Dendritic cell treated with granulocyte-macrophage colony-stimulating factor and Interleukin-4, amounts not matched to agents 40 ng/mL and 50 ng/mL, for 4 days (primary cell): Measurements from ENCODE around the gene STXBP1.
A peak's percentile ranks its signal among the peaks of the same experiment; 100 is the strongest.
"Not testable (repeated sequence)": the region's sequence is repeated elsewhere in the genome, so short reads cannot be mapped to it uniquely, and the experiment has no call there.

Source experiments
- H3K27ac Mint-ChIP-seq: one replicate; pipeline ENCODE4 v1.8.0; 2022; ENCODE audit warnings: mild to moderate bottlenecking, mixed read lengths
- H3K27me3 Mint-ChIP-seq: one replicate; pipeline ENCODE4 v1.8.0; 2022; ENCODE audit warnings: mild to moderate bottlenecking, mixed read lengths
- H3K36me3 Mint-ChIP-seq: one replicate; pipeline ENCODE4 v1.8.0; 2022; ENCODE audit warnings: low read depth, mixed read lengths
- H3K4me1 Mint-ChIP-seq: one replicate; pipeline ENCODE4 v1.8.0; 2022; ENCODE audit warnings: low read depth, mixed read lengths
- H3K4me3 Mint-ChIP-seq: one replicate; pipeline ENCODE4 v1.8.0; 2022; ENCODE audit warnings: mild to moderate bottlenecking, moderate library complexity, mixed read lengths
- H3K9me3 Mint-ChIP-seq: one replicate; pipeline ENCODE4 v1.8.0; 2022; ENCODE audit warnings: mixed read lengths
- intact Hi-C: fragments of 100-400 bp; cut with micrococcal nuclease; formaldehyde crosslinking; loops from one replicate; pipeline ENCODE4 v1.15.0; 2022

STXBP1 gene

DNA sequence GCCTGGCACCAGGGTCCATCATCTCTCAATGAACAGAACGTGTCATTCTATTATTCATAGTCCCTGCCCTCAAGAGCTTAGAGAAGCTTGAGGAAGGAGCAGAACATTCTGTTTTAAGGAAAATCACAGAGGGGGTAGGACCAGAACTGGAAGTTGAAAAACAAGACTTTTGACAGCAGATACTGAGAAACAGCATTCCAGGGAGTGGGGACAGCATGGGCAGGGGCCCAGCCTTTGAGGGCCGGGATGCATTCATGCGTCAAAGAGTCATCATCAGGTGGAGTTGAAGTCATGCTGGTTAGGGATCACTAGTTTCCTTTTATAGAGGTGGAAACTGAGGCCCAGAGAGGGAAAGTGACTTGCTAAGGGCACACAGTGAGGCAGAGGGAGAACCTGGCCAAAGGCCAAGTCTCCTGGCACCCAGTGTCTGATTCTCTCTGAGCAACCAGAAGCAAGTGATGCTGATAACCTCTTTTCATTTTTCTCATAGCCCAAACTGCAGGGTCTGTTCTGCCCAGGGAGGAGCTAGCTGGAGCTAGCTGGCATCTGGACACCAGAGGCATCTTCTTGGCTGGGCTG lies 41.5 kb upstream of the STXBP1 start:
- peak overlapping the region; percentile 100 for H3K27ac Mint-ChIP-seq
- peaks cover 64% of the 10 kb centered on the region for H3K36me3 Mint-ChIP-seq
- H3K9me3 Mint-ChIP-seq = no peaks in the 10 kb centered on the region
- intact Hi-C loops = loop anchor here (10.0 kb wide), 1 partner anchor 344 kb away; the partner anchor contains the start of gene ST6GALNAC4
- no peaks in the 10 kb centered on the region for H3K27me3 Mint-ChIP-seq
- peak overlapping the region; percentile 79 for H3K4me3 Mint-ChIP-seq
- peaks cover 75% of the 10 kb centered on the region for H3K4me1 Mint-ChIP-seq

DNA sequence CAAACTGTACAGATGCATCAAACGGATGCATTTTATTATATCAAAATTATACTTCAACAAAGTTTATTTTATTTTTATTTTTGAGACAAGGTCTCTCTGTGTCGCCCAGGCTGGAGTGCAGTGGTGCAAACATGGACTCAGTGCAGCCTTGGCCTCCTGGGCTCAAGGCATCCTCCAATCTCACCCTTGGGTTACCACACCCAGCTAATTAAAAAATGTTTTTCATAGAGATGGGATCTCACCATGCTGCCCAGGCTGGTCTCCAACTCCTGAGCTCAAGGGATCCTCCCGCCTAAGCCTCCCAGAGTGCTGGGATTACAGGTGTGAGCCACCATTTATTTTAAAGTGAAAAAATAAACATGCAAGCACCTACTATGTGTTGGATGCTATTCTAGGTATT lies 40.1 kb upstream of the STXBP1 start:
- intact Hi-C loops = loop anchor here (10.0 kb wide), 1 partner anchor 343 kb away; the partner anchor contains the start of gene ST6GALNAC4

DNA sequence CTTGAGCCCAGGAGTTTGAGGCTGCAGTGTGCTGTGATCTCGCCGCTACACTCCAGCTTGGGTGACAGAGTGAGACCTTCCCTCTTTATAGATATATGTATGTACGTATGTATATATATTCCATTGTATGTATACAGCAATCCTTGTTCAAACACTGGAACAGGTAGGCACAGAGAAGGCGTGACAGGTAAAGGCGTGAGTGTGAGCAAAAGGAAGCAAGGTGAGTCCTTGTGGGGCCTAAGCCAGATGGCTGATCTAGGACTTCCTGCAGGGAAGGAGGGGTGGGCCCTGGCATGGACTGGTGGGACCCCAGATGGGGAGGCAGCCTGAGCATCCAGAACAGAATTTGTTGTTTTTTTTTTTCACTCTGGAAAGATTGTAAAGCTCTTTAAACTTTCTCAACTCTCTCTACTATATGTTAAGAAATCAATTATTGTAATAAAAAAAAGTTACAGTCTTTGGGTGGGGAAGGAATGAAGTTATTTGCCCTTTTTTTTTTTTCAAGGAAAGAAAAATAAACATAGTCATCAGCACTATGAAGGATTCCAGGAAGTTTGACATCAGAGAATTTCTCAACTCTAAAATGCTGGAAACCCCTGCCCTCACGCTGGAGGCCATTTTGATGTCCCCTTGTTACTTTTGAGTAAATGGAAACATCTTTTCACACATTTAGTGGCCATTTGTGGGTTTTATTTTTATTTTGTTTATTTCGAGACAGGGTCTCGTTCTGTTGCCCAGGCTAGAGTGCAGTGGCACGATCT lies 38.9 kb upstream of the STXBP1 start:
- Mint-ChIP-seq H3K27me3 (no peaks in the 10 kb centered on the region), H3K4me3 (peak overlapping the region; percentile 80), H3K27ac (peak overlapping the region; percentile 100), H3K9me3 (no peaks in the 10 kb centered on the region), H3K4me1 (peaks cover 78% of the 10 kb centered on the region), H3K36me3 (peaks cover 58% of the 10 kb centered on the region)
- intact Hi-C loops = loop anchor here (10.0 kb wide), 1 partner anchor 342 kb away; the partner anchor contains the start of gene ST6GALNAC4

More for the DNA sequence above, 40.1 kb upstream of the STXBP1 start:
- no peak overlapping the region for H3K4me3 Mint-ChIP-seq
- no peaks in the 10 kb centered on the region for H3K9me3 Mint-ChIP-seq
- H3K36me3 Mint-ChIP-seq = peaks cover 61% of the 10 kb centered on the region
- H3K27me3 Mint-ChIP-seq = no peaks in the 10 kb centered on the region
- H3K4me1 Mint-ChIP-seq = peaks cover 71% of the 10 kb centered on the region
- peak overlapping the region; percentile 100 for H3K27ac Mint-ChIP-seq

DNA sequence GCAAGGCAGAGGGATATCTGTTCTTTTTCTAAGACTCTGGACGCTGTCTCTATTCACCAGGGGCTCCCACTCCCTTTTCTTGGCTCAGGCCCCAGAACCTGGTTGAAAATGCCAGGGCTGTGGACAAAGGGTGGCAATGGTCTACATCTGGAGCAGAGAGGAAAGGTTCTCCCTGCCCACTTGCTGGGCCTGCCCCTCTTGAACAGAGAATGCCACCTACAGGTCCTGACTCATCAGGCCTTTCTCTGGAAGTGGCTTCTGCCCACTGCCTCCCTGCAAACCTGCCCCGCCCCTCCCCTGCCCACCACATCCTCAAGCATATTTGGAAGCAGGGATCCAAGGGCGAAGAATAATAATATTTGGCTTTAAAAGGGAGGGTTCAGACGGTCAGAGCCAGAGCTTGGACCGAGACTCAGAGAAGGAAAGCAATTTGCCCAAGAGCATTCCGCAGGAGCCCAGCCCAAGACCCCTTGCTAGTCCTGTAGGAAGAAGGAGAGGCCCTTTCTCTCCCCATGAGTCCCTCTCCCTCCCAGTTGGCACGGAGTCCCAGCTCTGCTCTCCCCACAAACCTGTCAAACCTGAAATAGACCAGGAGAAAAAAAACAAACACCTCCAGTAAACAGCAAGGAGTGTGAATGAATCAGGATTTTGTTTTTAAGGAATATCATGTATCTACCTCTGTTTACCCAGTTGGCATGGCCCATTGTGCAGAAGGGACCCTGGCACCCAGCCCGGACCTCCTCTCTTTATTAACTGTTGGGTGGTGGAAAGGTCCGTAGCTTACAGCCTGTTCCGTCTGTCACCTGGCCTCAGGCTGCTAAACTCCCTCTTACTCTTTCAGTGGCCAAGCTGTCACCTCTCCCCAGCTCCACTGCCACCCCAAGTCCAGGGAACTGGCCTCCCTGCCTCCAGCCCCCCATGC lies 37.7 kb upstream of the STXBP1 start:
- Mint-ChIP-seq H3K4me3 (peak overlapping the region; percentile 80), H3K27me3 (no peaks in the 10 kb centered on the region), H3K9me3 (no peaks in the 10 kb centered on the region), H3K36me3 (peaks cover 66% of the 10 kb centered on the region), H3K4me1 (peaks cover 87% of the 10 kb centered on the region), H3K27ac (peak overlapping the region; percentile 100)
- intact Hi-C loops = loop anchor here (10.0 kb wide), 1 partner anchor 340 kb away; the partner anchor contains the start of gene ST6GALNAC4

DNA sequence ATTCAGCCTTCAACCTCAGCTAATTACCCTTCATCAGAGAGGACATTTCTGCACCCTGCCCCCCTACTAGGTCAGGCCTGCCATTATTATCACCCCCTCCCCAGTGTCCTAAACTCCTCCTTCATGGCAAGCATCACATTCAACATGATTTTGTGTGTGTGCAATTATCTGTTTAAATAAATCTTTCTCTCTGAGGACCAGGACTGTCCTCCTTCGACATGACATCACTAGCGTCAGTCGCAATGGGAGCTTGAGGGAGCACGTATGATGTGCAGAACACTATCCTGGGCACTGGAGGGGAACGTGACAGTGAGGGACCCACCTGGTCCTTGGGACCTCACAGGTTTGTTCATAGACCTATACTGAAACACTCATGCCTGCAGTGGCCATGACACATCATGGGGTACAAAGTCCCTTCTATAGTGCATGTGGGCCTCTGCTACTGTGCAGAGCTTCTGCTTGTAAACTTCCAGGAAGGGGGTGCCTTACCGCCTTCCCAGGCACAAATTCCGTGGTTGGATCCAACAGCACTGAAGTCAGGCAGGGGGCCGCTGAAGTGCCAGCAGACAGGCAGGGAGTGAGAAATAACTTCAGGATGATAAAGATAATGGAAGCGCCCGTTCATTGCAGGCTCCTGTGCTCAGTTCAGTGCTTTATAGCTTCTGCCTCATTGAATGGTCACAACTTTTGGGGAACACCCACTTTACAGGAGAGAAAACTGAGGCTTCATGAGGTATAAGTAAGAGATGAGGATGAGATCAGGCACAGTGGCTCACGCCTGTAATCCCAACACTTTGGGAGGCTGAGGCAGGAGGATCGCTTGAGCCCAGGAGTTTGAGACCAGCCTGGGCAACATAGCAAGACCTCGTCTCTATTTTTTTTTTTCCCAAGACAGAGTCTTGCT lies 36.0 kb upstream of the STXBP1 start:
- Mint-ChIP-seq H3K4me3 (peak overlapping the region; percentile 80), H3K4me1 (peaks cover 81% of the 10 kb centered on the region), H3K36me3 (peaks cover 84% of the 10 kb centered on the region), H3K9me3 (no peaks in the 10 kb centered on the region), H3K27me3 (no peaks in the 10 kb centered on the region), H3K27ac (peak overlapping the region; percentile 100)
- intact Hi-C loops = loop anchor here (10.0 kb wide), 1 partner anchor 339 kb away; the partner anchor contains the start of gene ST6GALNAC4

DNA sequence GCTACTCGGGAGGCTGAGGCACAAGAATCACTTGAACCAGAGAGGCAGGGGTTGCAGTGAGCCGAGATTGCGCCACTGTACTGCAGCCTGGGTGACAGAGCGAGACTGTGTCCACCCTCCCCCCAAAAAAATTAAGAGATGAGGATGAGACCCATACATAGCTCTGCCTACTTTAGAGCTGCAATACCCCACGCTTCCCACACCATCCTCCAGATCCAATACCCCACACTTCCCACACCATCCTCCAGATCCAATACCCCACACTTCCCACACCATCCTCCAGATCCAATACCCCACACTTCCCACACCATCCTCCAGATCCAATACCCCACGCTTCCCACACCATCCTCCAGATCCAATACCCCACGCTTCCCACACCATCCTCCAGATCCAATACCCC lies 34.9 kb upstream of the STXBP1 start:
- peak overlapping the region; percentile 100 for H3K27ac Mint-ChIP-seq
- H3K36me3 Mint-ChIP-seq = peaks cover 84% of the 10 kb centered on the region
- not testable (repeated sequence) for H3K9me3 Mint-ChIP-seq, H3K27me3 Mint-ChIP-seq
- peaks cover 78% of the 10 kb centered on the region for H3K4me1 Mint-ChIP-seq
- intact Hi-C loops = loop anchor here (10.0 kb wide), 1 partner anchor 338 kb away; the partner anchor contains the start of gene ST6GALNAC4
- H3K4me3 Mint-ChIP-seq = peak overlapping the region; percentile 99

DNA sequence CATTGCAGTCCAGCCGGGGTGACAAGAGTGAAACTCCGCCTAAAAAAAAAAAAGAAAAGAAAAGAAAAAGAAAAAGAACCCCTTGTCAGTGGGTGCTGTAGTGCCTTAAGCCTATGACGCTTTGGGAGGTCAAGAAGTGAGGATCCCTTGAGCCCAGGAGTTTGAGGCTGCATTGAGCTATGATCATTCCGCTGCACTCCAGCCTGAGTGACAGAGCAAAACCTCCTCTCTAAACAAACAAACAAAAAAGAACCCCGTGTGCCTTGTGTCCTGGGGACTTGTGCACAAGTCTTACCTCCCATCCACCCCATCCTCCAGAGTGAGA lies 33.5 kb upstream of the STXBP1 start:
- intact Hi-C loops = loop anchor here (10.0 kb wide), 1 partner anchor 336 kb away; the partner anchor contains the start of gene ST6GALNAC4
- Mint-ChIP-seq H3K27ac (peak overlapping the region; percentile 100), H3K4me3 (peak overlapping the region; percentile 99), H3K9me3 (no peaks in the 10 kb centered on the region), H3K4me1 (peaks cover 81% of the 10 kb centered on the region), H3K27me3 (no peaks in the 10 kb centered on the region), H3K36me3 (peaks cover 83% of the 10 kb centered on the region)

DNA sequence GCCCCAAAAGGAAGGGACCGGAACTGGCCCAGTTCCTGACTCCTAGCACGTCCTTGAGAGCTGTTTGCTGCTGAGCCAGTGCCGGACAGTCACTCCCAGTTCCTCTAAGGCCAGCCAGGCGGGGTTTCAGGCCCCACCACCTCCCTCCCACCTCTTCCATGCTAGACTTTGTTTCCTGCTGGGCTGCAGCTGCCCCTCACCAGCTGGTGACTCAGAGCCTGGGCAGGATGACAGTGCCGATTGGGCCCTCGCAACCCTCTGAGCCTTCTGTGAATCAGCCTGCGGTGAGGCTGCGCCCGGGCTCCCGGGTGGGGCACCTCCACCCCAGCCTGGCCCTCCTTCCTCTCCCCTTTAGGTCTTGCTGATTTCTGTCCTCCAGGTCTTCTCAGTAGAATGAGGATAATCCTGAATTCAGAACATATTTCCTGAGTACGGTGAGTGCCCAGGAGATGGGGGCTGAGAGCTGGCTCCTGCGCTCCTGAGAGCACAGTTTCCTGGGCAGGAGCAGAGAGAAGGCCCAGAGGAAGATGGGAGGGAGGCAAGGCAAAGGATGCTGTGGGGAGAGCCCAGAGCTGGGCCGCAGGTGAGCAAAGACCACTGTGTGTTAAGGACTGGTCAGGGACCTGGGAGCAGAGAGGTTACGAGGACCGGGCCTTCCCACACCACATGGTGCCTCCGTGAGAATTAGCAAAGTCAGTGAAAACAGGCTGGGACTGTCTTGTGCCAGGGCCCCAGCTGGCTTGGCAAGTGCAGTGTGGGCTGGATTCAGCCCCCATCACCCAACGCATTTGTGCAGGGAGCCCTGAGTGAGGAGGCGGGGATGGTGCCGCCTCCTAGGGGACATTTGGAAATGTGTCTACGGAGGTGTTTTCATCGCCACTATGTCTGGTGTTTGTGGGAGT lies 32.9 kb upstream of the STXBP1 start:
- peak overlapping the region; percentile 100 for H3K27ac Mint-ChIP-seq

DNA sequence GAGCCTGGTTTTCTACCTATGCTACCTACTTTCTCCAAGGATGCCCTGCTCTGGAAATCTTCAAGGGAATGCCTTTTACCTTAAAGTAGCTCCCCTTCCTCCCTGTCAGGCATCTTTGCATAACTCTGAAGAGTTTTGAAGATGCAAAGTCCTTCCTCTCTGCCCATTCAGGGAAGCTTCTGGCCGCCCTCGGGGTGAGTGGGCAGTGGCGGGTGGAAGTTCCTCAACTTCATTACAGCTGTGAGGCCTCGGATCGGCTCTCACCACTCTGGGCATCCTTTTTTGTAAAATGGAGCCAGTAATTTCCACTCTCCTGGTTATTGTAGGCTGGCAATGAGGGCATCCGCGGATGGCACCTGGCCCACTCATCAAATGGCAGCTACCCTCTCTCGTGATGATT lies 31.7 kb upstream of the STXBP1 start:
- peaks cover 73% of the 10 kb centered on the region for H3K4me1 Mint-ChIP-seq
- H3K27ac Mint-ChIP-seq = peak overlapping the region; percentile 100
- H3K27me3 Mint-ChIP-seq = no peaks in the 10 kb centered on the region
- H3K4me3 Mint-ChIP-seq = peak overlapping the region; percentile 99
- H3K9me3 Mint-ChIP-seq = no peaks in the 10 kb centered on the region
- intact Hi-C loops = loop anchor here (5.0 kb wide), 1 partner anchor 53 kb away; no protein-coding TSS in a partner anchor
- H3K36me3 Mint-ChIP-seq = peaks cover 68% of the 10 kb centered on the region

More for the DNA sequence above, 32.9 kb upstream of the STXBP1 start:
- peaks cover 79% of the 10 kb centered on the region for H3K4me1 Mint-ChIP-seq
- H3K9me3 Mint-ChIP-seq = no peaks in the 10 kb centered on the region
- H3K27me3 Mint-ChIP-seq = no peaks in the 10 kb centered on the region
- intact Hi-C loops = loop anchor here (1.0 to 10.0 kb wide), 2 partner anchors 23 to 336 kb away; partner anchors contain the start of gene ST6GALNAC4
- peaks cover 78% of the 10 kb centered on the region for H3K36me3 Mint-ChIP-seq
- peak overlapping the region; percentile 99 for H3K4me3 Mint-ChIP-seq

DNA sequence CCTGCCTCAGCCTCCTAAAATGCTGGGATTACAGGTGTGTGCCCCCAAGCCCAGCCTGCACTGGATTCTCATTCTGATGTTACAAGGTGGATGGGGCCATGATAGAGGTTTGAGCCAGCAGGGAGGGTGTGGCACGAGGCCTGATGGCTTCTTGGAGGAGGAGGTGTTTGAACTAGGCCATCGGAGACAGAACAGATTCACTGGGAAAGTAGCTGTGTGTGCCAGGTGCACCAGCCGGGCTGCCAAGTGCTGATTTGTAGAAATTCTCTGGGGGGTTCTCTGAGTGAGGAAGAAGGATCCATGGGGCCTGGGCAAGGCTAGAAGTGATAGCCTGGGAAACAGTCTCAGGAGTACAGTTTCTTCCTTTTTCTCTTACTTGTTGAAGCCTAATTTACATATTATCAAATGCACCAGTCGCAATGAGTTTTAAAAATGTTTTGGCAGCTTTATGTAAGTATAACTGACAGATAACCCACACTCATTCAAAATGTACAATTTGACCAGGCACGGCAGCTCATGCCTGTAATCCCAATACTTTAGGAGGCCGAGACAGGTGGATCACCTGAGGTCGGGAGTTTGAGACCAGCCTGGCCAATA lies 31.1 kb upstream of the STXBP1 start:
- peak overlapping the region; percentile 99 for H3K4me3 Mint-ChIP-seq
- intact Hi-C loops = loop anchor here (5.0 kb wide), 1 partner anchor 54 kb away; no protein-coding TSS in a partner anchor
- H3K27ac Mint-ChIP-seq = peak overlapping the region; percentile 100

DNA sequence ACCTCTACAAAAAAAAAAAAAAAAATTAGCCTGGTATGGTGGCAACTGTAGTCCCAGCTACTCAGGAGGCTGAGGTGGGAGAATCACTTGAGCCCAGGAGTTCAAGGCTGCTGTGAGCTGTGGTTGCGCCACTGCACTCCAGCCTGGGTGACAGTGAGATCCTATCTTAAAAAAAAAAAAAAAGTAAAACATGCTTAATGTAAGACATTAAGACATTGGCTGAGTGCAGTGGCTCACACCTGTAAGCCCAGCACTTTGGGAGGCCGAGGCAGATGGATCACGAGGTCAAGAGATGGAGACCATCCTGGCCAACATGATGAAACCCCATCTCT lies 27.6 kb upstream of the STXBP1 start:
- H3K4me3 Mint-ChIP-seq, H3K9me3 Mint-ChIP-seq, H3K27me3 Mint-ChIP-seq, H3K27ac Mint-ChIP-seq: not testable (repeated sequence)
- intact Hi-C loops = loop anchor here (5.0 kb wide), 1 partner anchor 57 kb away; no protein-coding TSS in a partner anchor
- peaks cover 74% of the 10 kb centered on the region for H3K4me1 Mint-ChIP-seq
- peaks cover 59% of the 10 kb centered on the region for H3K36me3 Mint-ChIP-seq

More for the DNA sequence above, 31.1 kb upstream of the STXBP1 start:
- Mint-ChIP-seq H3K9me3 (no peaks in the 10 kb centered on the region), H3K4me1 (peaks cover 73% of the 10 kb centered on the region), H3K36me3 (peaks cover 66% of the 10 kb centered on the region), H3K27me3 (no peaks in the 10 kb centered on the region)
